ENCODE results near the gene EID1.

Gene EID1

DNA sequence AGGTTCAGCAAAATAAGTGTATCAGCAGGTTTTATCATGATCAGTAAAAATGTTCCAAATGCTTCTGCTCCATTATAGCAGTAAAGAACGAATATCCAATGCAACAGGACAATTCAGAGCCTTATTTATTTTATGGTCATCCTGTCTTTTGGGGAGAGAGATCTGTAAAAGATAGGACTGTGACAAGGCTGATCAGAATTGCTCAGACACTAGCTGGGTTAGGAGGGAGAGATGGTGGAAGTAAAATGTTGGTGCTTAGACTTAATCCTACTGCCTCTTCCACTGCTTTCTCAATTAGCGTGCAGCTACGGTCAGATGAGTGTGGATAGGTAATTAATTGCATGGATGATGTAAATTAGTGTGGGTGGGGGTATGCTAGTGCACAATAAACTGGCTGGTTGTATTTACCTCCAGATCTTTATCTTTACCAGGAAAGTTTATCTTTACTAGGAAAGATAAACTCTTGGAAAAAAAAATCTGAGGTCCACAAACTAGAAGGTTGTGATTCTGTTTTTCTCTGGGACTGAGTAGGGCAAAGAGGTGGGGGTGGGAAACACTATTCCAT is 2.2 kb downstream of the EID1 start (continued):
- TF ChIP-seq ZFHX2 (tag by site-specific recombination; conservative IDR thresholded peaks at IDR 0.05) (peak; percentile 79), SETDB1 (IDR thresholded peaks at IDR 0.05; ENCODE audit: insufficient read length, low read length) (no peak), ZNF548 (tag by site-specific recombination; IDR thresholded peaks at IDR 0.05) (no peak), ZNF76 (tag by site-specific recombination; IDR thresholded peaks at IDR 0.05; ENCODE audit: borderline replicate concordance, low read depth) (no peak), ZFP41 (tag by site-specific recombination; IDR thresholded peaks at IDR 0.05; ENCODE audit: borderline replicate concordance) (no peak), ZNF366 (tag by site-specific recombination; conservative IDR thresholded peaks at IDR 0.05) (peak; percentile 74), ZNF561 (tag by site-specific recombination; IDR thresholded peaks at IDR 0.05; ENCODE audit: borderline replicate concordance) (no peak), ZNF37A (tag by site-specific recombination; IDR thresholded peaks at IDR 0.05) (no peak), ZNF701 (tag by site-specific recombination; IDR thresholded peaks at IDR 0.05) (no peak), KLF9 (tag by site-specific recombination; IDR thresholded peaks at IDR 0.05; ENCODE audit: low read depth) (no peak; the same call in 1 of the 2 replicates)
- TF ChIP-seq, protein P1, sequence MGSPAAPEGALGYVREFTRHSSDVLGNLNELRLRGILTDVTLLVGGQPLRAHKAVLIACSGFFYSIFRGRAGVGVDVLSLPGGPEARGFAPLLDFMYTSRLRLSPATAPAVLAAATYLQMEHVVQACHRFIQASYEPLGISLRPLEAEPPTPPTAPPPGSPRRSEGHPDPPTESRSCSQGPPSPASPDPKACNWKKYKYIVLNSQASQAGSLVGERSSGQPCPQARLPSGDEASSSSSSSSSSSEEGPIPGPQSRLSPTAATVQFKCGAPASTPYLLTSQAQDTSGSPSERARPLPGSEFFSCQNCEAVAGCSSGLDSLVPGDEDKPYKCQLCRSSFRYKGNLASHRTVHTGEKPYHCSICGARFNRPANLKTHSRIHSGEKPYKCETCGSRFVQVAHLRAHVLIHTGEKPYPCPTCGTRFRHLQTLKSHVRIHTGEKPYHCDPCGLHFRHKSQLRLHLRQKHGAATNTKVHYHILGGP (tag by site-specific recombination; IDR thresholded peaks at IDR 0.05) = peak; percentile 57; the same call in 1 of the 2 replicates
- TF ChIP-seq, protein P2, sequence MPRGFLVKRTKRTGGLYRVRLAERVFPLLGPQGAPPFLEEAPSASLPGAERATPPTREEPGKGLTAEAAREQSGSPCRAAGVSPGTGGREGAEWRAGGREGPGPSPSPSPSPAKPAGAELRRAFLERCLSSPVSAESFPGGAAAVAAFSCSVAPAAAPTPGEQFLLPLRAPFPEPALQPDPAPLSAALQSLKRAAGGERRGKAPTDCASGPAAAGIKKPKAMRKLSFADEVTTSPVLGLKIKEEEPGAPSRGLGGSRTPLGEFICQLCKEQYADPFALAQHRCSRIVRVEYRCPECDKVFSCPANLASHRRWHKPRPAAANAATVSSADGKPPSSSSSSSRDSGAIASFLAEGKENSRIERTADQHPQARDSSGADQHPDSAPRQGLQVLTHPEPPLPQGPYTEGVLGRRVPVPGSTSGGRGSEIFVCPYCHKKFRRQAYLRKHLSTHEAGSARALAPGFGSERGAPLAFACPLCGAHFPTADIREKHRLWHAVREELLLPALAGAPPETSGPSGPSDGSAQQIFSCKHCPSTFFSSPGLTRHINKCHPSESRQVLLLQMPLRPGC (tag by site-specific recombination; IDR thresholded peaks at IDR 0.05) = peak; percentile 76
- TF ChIP-seq, protein P3, sequence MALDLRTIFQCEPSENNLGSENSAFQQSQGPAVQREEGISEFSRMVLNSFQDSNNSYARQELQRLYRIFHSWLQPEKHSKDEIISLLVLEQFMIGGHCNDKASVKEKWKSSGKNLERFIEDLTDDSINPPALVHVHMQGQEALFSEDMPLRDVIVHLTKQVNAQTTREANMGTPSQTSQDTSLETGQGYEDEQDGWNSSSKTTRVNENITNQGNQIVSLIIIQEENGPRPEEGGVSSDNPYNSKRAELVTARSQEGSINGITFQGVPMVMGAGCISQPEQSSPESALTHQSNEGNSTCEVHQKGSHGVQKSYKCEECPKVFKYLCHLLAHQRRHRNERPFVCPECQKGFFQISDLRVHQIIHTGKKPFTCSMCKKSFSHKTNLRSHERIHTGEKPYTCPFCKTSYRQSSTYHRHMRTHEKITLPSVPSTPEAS (tag by site-specific recombination; IDR thresholded peaks at IDR 0.05) = no peak

DNA sequence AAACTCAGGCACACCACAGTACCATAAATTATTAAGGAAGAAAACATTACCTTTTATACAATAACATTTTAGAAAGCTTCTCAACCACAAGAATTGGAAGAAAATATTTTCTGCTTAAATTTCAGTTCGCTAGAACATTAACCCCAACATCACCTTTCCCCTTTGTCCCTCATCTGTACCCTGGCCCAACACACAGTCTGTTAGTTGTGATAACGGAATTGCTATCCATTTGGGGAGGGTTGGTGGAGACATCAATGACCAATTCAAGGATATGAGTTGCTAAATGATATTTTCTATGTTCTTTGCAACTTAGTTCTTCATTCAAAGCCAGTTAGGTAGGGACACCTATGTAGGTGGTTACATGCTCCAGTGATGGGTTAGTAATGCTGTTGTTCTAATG is 5.8 kb downstream of the EID1 start:
- no peak for TF ChIP-seq ZFHX2 (tag by site-specific recombination; conservative IDR thresholded peaks at IDR 0.05)
- no peak for TF ChIP-seq ZNF670 (tag by site-specific recombination; IDR thresholded peaks at IDR 0.05; ENCODE audit: low read depth)
- TF ChIP-seq, protein P4, sequence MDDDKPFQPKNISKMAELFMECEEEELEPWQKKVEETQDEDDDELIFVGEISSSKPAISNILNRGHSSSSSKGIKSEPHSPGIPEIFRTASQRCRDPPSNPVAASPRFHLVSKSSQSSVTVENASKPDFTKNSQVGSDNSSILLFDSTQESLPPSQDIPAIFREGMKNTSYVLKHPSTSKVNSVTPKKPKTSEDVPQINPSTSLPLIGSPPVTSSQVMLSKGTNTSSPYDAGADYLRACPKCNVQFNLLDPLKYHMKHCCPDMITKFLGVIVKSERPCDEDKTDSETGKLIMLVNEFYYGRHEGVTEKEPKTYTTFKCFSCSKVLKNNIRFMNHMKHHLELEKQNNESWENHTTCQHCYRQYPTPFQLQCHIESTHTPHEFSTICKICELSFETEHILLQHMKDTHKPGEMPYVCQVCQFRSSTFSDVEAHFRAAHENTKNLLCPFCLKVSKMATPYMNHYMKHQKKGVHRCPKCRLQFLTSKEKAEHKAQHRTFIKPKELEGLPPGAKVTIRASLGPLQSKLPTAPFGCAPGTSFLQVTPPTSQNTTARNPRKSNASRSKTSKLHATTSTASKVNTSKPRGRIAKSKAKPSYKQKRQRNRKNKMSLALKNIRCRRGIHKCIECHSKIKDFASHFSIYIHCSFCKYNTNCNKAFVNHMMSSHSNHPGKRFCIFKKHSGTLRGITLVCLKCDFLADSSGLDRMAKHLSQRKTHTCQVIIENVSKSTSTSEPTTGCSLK (tag by site-specific recombination; IDR thresholded peaks at IDR 0.05) = no peak
- TF ChIP-seq, protein P5, sequence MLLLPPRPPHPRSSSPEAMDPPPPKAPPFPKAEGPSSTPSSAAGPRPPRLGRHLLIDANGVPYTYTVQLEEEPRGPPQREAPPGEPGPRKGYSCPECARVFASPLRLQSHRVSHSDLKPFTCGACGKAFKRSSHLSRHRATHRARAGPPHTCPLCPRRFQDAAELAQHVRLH (tag by site-specific recombination; IDR thresholded peaks at IDR 0.05) = no peak
- TF ChIP-seq, protein P3 (tag by site-specific recombination; IDR thresholded peaks at IDR 0.05) = no peak
- no peak for TF ChIP-seq ZNF561 (tag by site-specific recombination; IDR thresholded peaks at IDR 0.05; ENCODE audit: borderline replicate concordance)
- no peak for TF ChIP-seq SP7 (tag by site-specific recombination; IDR thresholded peaks at IDR 0.05)
- no peak for TF ChIP-seq GLIS1 (tag by site-specific recombination; IDR thresholded peaks at IDR 0.05)

More for the DNA sequence above, 5.8 kb downstream of the EID1 start:
- Histone ChIP-seq H3K27ac (ENCODE audit: extremely low read depth, low read depth, low read length) (no peak overlapping the region), H3K4me3 (ENCODE audit: low read depth, low read length) (no peak overlapping the region), H3K36me3 (ENCODE audit: control insufficient read depth in 2 of 2, insufficient read depth in 1 of 2, low read length in 2 of 2) (no peaks in the 10 kb centered on the region), H3K9me3 (ENCODE audit: control insufficient read depth, insufficient read depth, low read depth, low read length) (no peaks in the 10 kb centered on the region), H3K4me1 (ENCODE audit: control insufficient read depth, insufficient read depth, low read length) (no peaks in the 10 kb centered on the region)
- ChIA-PET CTCF (interaction anchor here (1.0 kb wide), 1 partner anchor 92 kb away, joined by 4 read pairs; no protein-coding TSS in a partner anchor), POLR2A (no interaction called here)
